ENCODE results near the gene PITPNC1.

PITPNC1 gene

DNA sequence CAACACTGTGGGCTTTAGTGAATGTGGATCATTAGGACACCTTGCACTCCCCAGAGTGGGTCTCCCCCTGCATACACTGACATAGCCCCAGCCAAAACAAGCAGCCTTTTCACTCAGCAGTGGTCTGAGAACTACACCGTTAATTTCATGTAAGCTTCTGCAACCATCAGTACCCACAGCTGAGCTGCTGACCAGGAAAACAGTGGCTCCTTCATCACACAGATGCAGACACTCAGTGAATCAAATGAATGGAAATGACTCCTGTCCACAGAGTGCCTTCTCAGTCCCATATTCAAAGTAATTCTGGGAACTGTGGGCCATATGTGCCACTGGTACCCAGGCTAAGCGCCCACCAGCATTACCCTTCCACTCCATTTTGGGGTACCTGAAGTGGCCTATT, 301.3 kb downstream of the PITPNC1 start:
- DNase-seq (ENCODE audit: low read depth), result no peak
- TF ChIP-seq, protein P1, sequence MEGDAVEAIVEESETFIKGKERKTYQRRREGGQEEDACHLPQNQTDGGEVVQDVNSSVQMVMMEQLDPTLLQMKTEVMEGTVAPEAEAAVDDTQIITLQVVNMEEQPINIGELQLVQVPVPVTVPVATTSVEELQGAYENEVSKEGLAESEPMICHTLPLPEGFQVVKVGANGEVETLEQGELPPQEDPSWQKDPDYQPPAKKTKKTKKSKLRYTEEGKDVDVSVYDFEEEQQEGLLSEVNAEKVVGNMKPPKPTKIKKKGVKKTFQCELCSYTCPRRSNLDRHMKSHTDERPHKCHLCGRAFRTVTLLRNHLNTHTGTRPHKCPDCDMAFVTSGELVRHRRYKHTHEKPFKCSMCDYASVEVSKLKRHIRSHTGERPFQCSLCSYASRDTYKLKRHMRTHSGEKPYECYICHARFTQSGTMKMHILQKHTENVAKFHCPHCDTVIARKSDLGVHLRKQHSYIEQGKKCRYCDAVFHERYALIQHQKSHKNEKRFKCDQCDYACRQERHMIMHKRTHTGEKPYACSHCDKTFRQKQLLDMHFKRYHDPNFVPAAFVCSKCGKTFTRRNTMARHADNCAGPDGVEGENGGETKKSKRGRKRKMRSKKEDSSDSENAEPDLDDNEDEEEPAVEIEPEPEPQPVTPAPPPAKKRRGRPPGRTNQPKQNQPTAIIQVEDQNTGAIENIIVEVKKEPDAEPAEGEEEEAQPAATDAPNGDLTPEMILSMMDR (conservative IDR thresholded peaks at IDR 0.05; ENCODE audit: low read depth, low read length), result no peak
- no peak overlapping the region for H3K4me3 ChIP-seq (ENCODE audit: low read depth, low read length)

DNA sequence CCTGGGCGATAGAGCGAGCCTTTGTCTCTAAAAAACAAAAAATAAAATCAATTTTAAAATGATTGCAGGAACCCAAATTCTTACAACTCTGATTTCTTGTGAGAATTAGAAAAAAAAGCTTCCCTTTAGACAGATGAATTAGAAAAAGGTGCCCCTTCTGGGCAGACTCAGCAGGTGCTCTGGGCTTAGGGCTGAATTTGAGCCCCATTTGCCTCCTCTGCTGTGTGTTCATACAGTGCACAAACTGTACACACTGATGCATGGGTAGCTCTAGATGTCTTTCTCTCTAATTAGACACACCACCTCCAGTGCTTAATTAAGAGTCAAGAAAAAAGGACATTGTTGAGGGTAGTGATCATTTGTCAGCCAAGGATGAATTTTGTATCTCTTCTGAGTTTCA, 302.1 kb downstream of the PITPNC1 start:
- no peak for DNase-seq (ENCODE audit: low read depth)
- TF ChIP-seq, protein P1 (conservative IDR thresholded peaks at IDR 0.05; ENCODE audit: low read depth, low read length), result no peak
- H3K4me3 ChIP-seq (ENCODE audit: low read depth, low read length), result no peak overlapping the region

DNA sequence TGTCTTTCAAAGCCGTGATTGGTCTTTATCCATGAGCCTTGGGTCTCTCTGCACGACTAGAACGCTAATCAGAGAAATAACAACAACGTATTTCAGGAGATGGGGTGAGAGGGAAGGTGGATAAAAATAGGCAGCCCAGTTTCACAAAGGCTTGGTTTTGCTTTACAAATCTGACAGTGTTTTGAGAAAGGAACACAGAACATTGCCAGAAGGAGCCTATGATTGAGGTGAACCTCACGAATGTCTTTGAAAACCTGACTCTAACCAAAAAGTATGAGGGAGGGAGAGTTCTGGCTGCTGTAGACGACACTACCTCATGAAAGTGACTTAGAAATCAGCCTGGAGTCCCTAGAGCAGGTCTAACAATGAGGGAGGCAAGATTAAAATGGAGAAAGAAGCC, 302.6 kb downstream of the PITPNC1 start:
- no peak overlapping the region for H3K4me3 ChIP-seq (ENCODE audit: low read depth, low read length)
- no peak for DNase-seq (ENCODE audit: low read depth)
- TF ChIP-seq, protein P1 (conservative IDR thresholded peaks at IDR 0.05; ENCODE audit: low read depth, low read length), result no peak

DNA sequence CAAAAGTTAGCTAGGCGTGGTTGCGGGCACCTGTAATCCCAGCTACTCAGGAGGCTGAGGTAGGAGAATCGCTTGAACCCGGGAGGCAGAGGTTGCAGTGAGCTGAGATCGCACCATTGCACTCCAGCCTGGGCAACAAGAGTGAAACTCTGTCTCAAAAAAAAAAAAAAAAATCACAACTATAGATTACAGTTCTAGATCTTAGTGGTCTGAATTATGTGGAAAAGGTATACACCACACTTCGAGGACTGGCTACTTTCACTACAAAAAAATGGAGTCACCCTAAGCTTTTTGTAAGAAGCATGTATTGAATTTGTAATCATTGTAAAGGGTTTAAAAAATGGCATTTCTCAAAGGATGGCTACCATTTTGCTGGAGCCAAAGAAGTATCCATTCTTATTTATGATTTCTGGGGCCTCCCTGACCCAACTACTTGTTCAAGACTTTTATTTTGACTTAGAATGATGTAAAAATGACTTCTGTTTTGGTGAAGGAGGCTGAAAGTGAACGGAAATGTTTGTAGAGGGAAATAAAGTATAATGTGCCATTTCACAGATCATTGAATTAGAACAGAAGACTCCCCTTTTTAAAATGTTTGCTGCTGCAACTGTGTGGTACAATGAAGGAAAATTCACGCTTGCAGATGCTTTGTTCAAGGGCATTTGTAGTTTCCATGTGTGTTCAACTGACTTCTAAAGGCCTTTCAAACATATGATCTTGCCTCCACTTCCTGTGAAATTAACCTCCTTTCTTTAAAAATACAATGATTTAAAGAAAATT, 303.6 kb downstream of the PITPNC1 start:
- TF ChIP-seq, protein P1 (conservative IDR thresholded peaks at IDR 0.05; ENCODE audit: low read depth, low read length), result no peak
- H3K4me3 ChIP-seq (ENCODE audit: low read depth, low read length), result no peak overlapping the region
- no peak for DNase-seq (ENCODE audit: low read depth)

DNA sequence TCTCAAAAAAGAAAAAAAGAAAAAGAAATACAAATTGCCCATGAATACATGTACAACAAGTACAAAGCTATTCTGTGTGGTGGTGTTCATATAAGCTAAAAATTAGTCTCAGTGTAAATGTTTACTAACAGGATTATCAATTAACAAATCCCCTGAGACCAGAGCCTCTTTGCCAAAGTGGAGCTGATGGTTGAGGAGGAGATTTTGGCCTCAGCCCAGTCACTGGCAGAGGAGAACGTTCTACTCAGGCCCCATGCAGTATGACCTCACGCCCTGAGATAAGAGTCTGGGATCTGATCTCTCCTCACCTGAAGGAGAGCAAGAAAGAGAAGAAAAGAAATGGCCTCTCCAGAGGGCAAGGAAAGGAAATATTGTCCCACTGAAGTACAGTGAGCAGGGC, 305.1 kb downstream of the PITPNC1 start:
- DNase-seq (ENCODE audit: low read depth), result no peak
- no peak overlapping the region for H3K4me3 ChIP-seq (ENCODE audit: low read depth, low read length)
- TF ChIP-seq, protein P1 (conservative IDR thresholded peaks at IDR 0.05; ENCODE audit: low read depth, low read length), result no peak

DNA sequence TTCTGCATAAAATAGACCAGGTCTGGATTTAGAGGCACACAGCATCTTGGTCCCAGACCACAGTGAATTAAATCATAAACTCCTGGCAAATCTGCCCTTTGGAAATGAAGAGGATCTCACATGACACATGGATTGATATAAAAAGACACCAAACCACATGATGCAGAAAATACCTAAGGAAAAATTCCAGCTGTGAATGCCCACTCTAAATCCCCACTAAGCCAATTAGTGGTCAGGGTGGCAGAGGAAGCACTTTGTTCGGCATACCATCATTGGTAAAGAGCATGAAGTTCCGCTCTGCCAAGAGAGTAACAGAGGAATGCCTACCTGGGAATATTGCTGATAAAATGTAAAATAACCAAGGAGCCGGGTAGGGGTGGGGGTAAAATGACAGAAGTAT, 308.3 kb downstream of the PITPNC1 start:
- H3K4me3 ChIP-seq (ENCODE audit: low read depth, low read length), result no peak overlapping the region
- no peak for DNase-seq (ENCODE audit: low read depth)
- TF ChIP-seq, protein P1 (conservative IDR thresholded peaks at IDR 0.05; ENCODE audit: low read depth, low read length), result no peak

DNA sequence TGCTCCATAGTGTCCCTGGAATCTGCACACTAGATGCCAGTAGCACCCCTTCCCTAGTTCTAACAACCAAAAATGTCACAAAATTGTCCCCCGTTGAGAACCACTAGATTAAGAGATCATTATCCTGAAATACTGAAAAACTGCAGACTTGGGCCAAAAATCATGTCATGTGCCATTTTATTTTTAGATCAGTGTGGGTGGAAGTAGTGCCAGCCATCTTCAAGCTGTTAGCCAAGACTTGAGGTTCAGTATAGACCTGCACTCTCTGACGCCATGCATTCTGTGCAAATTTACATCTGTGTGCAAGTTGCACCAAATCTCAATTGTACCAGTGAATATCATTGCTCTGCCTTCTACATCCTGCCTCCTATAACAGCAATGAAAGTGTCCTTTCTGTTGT, 309.2 kb downstream of the PITPNC1 start:
- TF ChIP-seq, protein P1 (conservative IDR thresholded peaks at IDR 0.05; ENCODE audit: low read depth, low read length), result no peak
- H3K4me3 ChIP-seq (ENCODE audit: low read depth, low read length), result no peak overlapping the region
- DNase-seq (ENCODE audit: low read depth), result no peak

All from choroid plexus epithelial cell (primary cell).